ENCODE measurements around the gene IFT25. TPM values are rescaled to one million over a fixed set of nuclear protein-coding genes. Genes with fewer than 3 reads are reported as not detected.
A peak's percentile ranks its signal among the peaks of the same experiment; 100 is the strongest.

Gene IFT25
- total and polyA plus RNA-seq, 2 of the 13 experiments (the other 11 are each of a cell fraction or from before 2014, with no cell fraction given) = 19.7 to 48.0 TPM

DNA sequence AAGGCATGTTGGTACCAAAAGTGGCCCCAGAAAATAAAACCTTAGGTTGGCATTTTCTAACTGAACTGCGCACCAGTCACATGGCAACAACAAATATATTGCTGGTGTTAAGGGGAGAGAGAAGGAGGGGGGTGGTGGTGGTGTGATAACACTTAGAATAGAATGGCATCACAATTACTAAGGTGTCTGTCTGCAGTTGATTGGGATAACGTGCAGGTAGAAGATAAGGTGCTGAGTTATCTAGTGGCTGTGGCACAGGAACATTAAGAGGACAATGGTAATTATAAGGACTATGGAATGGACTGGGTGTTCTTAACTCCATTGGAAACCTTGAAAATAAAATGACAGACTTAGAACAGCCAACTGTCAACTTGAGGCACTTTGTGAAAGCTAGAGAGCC, 54.5 kb downstream of the IFT25 start (continued):
- TF ChIP-seq ZNF441 (CRISPR knock-in tag; IDR thresholded peaks at IDR 0.05; ENCODE audit: borderline replicate concordance) = no peak
- no peak for TF ChIP-seq ZSCAN12 (CRISPR knock-in tag; IDR thresholded peaks at IDR 0.05)
- no peak for TF ChIP-seq RARA (CRISPR knock-in tag; IDR thresholded peaks at IDR 0.05)
- TF ChIP-seq ATF6 (CRISPR knock-in tag; conservative IDR thresholded peaks at IDR 0.05) = no peak

DNA sequence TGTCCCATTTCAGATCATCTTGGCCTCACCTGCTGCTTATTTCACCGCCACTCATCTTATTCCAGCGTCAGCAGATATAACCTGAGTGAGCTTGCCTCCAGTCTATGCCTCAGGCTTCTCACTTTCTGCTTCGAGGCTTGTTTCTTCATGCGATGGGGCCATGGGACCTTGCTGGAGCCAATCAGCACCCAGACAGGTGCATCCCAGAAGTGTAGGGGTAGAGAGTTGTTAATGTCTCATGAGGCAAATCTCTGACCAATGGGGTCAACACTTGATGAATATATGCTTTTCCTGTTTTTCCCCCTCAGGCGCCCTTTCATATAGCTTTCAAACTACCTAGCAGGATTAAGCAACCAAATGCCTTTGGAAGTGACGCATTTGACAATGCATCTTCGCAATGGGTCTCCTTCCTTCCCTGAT, 55.0 kb downstream of the IFT25 start:
- ATAC-seq (no peak), DNase-seq (ENCODE audit: low spot score) (no peak), FAIRE-seq (no peak)
- intact Hi-C loops (cut with micrococcal nuclease; ENCODE audit: unreplicated experiment) (loop anchor here (5.0 kb wide), 1 partner anchor 57 kb away; the partner anchor contains the start of genes IFT25 and LRRC42), in situ Hi-C loops (cut with HindIII; ENCODE audit: extremely low pct_ligation_motif_present, low pct_unique_long_range_greater_than_20kb) (loop anchor here (5.0 kb wide), 1 partner anchor 52 kb away; no protein-coding TSS in a partner anchor)
- Histone ChIP-seq H4K20me1 (ENCODE audit: insufficient read depth, low read length) (no peaks in the 10 kb centered on the region; the same call in 1 of the 2 replicates), H3K9me3 (ENCODE audit: low read length) (no peaks in the 10 kb centered on the region), H3K27me3 (ENCODE audit: control insufficient read depth in 1 of 2, insufficient read depth in 2 of 2, low read length in 2 of 2) (no peaks in the 10 kb centered on the region; a peak in 1 of 5 replicates), H3K36me3 (replicated peaks in 1 of 2; ENCODE audit: control insufficient read depth in 1 of 2, insufficient read depth in 2 of 2, low read length in 2 of 2) (no peaks in the 10 kb centered on the region; a peak in 1 of 5 replicates), H3K4me2 (ENCODE audit: low read depth, low read length) (peak overlapping the region; percentile 97), H3K9ac (ENCODE audit: insufficient read depth, low read depth, low read length) (no peak overlapping the region), H3K4me1 (ENCODE audit: insufficient read depth, low read length) (peaks cover 49% of the 10 kb centered on the region), H3K4me3 (replicated peaks in 1 of 3; ENCODE audit: insufficient read depth in 1 of 3, low read depth in 2 of 3, low read length in 3 of 3) (peak overlapping the region in 1 of 3 experiments; percentile 100; a peak in 2 of 6 replicates), H3K79me2 (ENCODE audit: insufficient read depth, low read length) (peaks cover 7% of the 10 kb centered on the region), H3K27ac (ENCODE audit: extremely low read length, insufficient read depth, low read length) (no peak overlapping the region), H2AFZ (ENCODE audit: low read length) (peak overlapping the region; percentile 83)
- WGBS (ENCODE audit: low lambda C conversion rate) = 85% methylated on average over 7 of the region's 7 CpGs
- no TSS peak for BruUV-seq (replicated peaks)
- ChIA-PET POLR2A (interaction anchor here (1.6 kb wide), 1 partner anchor 9 kb away, joined by 15 read pairs; no protein-coding TSS in a partner anchor), CTCF (ENCODE audit: low intra/inter-chr PET ratio, low total read pairs) (no interaction called here)
- TF ChIP-seq ARID4A (CRISPR knock-in tag; IDR thresholded peaks at IDR 0.05; ENCODE audit: borderline replicate concordance) (no peak), MBNL3 (CRISPR knock-in tag; conservative IDR thresholded peaks at IDR 0.05) (no peak), ZSCAN29 (CRISPR knock-in tag; conservative IDR thresholded peaks at IDR 0.05) (no peak), RERE (CRISPR knock-in tag; IDR thresholded peaks at IDR 0.05; ENCODE audit: low read depth) (no peak)
- TF ChIP-seq, protein P1, sequence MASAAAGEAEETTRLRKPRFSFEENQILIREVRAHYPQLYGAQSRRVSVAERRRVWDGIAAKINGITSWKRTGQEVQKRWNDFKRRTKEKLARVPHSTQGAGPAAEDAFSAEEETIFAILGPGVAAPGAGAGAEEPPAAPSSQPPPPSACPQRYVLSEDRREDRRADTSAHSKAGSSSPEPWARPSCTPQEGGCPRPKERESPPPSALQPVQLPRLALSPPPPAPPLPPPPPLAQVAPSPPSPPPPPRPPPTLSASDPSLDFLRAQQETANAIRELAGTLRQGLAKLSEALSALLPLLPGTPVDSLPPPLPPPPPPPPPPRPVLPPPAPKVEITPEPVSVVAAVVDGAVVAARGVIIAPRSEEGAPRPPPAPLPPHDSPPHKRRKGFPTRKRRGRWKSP (CRISPR knock-in tag; IDR thresholded peaks at IDR 0.05) = no peak

Data from HepG2 (cell line).